Measurements from ENCODE around the gene HECTD3. TPM values are rescaled to one million over a fixed set of nuclear protein-coding genes. Genes with fewer than 3 reads are reported as not detected.
"Not testable (repeated sequence)": the region's sequence is repeated elsewhere in the genome, so short reads cannot be mapped to it uniquely, and the experiment has no call there.

The HECTD3 gene
- polyA plus RNA-seq, 4 donors = 54.2 to 148 (median 81.9) TPM

DNA sequence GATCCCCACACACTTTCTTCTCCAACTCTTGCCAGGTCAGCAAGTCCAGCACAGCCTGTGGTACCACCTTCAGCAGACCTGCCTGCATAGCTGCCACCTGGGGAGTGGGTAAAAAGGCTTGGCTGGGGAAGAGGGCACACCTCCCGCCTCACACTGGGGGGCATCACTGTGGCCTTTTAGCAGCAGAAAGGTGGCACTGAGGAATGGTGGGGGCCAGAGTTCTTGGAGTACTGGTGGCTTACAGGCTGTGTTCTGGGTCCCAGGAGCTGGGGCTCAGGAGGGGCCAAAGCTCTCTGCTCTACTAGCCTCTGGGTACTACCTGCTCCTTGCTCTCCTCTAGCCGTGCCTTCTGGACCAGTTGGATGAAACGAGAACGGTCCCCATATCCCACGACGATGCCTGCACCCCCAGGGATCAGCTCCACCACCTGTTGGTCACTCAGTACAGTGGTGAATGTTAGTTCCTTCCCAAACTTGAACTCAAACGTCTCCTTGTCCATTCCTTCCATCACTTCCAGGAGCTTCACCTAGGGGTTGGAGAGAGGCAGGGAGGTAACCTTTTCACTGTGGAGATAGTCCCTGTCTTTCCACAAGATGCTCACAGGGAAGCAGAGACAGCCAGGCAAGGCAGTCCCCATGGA is 6.7 kb downstream of the HECTD3 start:
- no peak for DNase-seq
- Histone ChIP-seq H3K27ac (ENCODE audit: low read depth in 1 of 3, low read length in 2 of 3) (no peak overlapping the region), H3K27me3 (ENCODE audit: control insufficient read depth in 3 of 3, insufficient read depth in 3 of 3, low read length in 3 of 3) (no peaks in the 10 kb centered on the region), H3K36me3 (ENCODE audit: control insufficient read depth in 3 of 3, insufficient read depth in 2 of 3, low read depth in 1 of 3, low read length in 3 of 3) (peaks cover 45 to 85% (median 58%) of the 10 kb centered on the region in 3 donors), H3K4me1 (ENCODE audit: control insufficient read depth in 3 of 3, insufficient read depth in 2 of 3, low read depth in 1 of 3, low read length in 2 of 3) (peaks cover 0 to 19% (median 0%) of the 10 kb centered on the region in 3 donors), H3K4me3 (ENCODE audit: low read depth in 1 of 3, low read length in 3 of 3) (no peak overlapping the region), H3K9me3 (ENCODE audit: control insufficient read depth in 2 of 2, insufficient read depth in 1 of 2, low read depth in 1 of 2, low read length in 1 of 2) (no peaks in the 10 kb centered on the region)
- FAIRE-seq = no peak
- WGBS, 3 donors = 86 to 91% (median 91%) methylated on average over 7 of the region's 7 CpGs

DNA sequence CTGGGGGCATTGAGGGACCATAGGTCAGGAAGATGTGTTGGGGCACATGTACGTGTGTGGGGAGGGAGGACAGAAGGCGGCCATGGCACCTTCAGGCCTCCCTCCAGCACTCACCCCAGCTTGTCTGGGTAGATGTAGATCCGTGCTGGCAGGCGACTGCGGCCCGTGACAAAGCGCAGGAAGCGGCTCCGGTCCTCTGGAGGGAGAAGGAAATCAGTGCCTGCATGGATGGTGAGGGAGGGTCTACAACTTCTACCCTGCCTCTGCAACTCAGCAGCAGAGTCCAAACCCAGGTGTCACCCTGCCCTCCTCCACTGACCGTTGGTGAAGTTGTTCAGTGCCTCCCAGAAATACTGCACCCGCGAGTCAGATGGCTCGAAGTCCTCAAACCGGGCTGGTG is 7.4 kb downstream of the HECTD3 start:
- Histone ChIP-seq H3K36me3 (ENCODE audit: control insufficient read depth in 3 of 3, insufficient read depth in 2 of 3, low read depth in 1 of 3, low read length in 3 of 3) (peaks cover 40 to 78% (median 56%) of the 10 kb centered on the region in 3 donors), H3K4me3 (ENCODE audit: low read depth in 1 of 3, low read length in 3 of 3) (no peak overlapping the region), H3K9me3 (ENCODE audit: control insufficient read depth in 2 of 2, insufficient read depth in 1 of 2, low read depth in 1 of 2, low read length in 1 of 2) (no peaks in the 10 kb centered on the region), H3K27ac (ENCODE audit: low read depth in 1 of 3, low read length in 2 of 3) (no peak overlapping the region), H3K27me3 (ENCODE audit: control insufficient read depth in 3 of 3, insufficient read depth in 3 of 3, low read length in 3 of 3) (no peaks in the 10 kb centered on the region), H3K4me1 (ENCODE audit: control insufficient read depth in 3 of 3, insufficient read depth in 2 of 3, low read depth in 1 of 3, low read length in 2 of 3) (peaks cover 0 to 14% (median 0%) of the 10 kb centered on the region in 3 donors)
- 86 to 91% (median 89%) methylated on average over 14 of the region's 14 CpGs for WGBS, 3 donors
- DNase-seq (no peak), FAIRE-seq (no peak)

DNA sequence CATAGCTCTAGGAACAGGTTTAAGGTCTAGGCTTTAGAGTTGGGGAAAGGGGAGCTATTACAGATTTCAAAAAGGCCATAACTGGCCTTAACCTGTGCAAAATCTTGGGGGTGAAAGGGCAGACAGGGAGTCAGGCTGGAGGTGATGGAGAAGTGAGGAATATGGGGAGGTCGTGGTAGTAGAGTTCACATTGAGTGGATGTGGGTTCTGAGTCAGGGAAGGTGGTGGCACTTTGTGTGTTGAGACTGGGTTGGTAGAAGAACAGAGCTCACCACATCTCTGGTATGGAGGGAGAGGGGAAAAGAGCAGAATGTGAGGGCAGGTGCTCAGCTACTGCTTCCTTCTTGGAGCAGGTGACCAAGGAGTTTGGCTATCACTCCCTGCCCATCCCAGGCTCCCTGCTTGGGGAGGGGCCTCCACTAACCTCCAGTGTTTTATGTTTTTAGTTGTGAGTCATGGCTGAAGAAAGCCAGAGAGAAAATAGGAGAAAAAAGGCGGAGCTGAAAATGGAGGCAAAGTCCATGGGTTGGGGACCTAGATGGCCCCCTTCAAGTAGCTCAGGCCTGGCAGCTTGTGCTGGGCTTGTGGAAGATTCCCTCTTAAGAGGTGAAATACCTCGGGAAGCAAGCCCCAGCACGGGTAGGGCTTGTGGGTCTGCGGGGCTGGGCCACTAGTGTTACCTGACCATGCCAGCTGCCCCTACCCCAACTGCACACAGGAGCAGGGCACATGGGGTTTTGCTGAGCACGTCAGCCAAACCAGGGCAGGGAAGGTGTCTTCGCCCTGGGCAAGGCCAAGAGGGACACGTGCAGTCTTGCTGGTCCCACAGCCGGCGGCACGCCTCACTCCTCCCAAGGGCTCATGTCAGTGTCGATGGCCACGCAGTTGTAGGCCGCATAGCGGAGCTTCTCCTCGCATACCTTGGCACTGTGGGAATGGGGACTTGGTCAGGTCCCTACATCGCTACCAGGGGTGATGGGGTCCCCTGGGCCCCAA is 8.2 kb downstream of the HECTD3 start:
- Histone ChIP-seq H3K27me3 (ENCODE audit: control insufficient read depth in 3 of 3, insufficient read depth in 3 of 3, low read length in 3 of 3) (no peaks in the 10 kb centered on the region), H3K27ac (ENCODE audit: low read depth in 1 of 3, low read length in 2 of 3) (peak overlapping the region in 2 of 3 donors; percentile 2 to 51), H3K36me3 (ENCODE audit: control insufficient read depth in 3 of 3, insufficient read depth in 2 of 3, low read depth in 1 of 3, low read length in 3 of 3) (peaks cover 32 to 70% (median 50%) of the 10 kb centered on the region in 3 donors), H3K9me3 (ENCODE audit: control insufficient read depth in 2 of 2, insufficient read depth in 1 of 2, low read depth in 1 of 2, low read length in 1 of 2) (no peaks in the 10 kb centered on the region), H3K4me3 (ENCODE audit: low read depth in 1 of 3, low read length in 3 of 3) (no peak overlapping the region), H3K4me1 (ENCODE audit: control insufficient read depth in 3 of 3, insufficient read depth in 2 of 3, low read depth in 1 of 3, low read length in 2 of 3) (peaks cover 0 to 14% (median 0%) of the 10 kb centered on the region in 3 donors)
- DNase-seq (peak; percentile 17 to 77), FAIRE-seq (no peak)
- WGBS, 3 donors = 78 to 88% (median 79%) methylated on average over 17 of the region's 17 CpGs

DNA sequence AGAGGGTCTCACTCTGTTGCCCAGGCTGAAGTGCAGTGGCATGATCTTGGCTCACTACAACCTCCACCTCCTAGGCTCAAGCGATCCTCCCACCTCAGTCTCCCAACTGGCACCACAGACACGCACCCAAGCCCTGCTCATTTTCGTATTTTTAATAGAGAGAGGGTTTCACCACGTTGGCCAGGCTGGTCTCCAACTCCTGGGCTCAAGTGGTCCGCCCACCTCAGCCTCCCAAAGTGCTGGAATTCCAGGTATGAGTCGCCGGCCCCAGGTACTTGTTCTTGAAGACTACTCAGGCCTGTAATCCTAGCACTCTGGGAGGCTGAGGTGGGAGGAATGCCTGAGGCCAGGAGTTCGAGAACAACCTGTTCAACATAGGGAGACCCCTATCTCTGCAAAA is 9.5 kb downstream of the HECTD3 start:
- peaks cover 24 to 56% (median 38%) of the 10 kb centered on the region in 3 donors for H3K36me3 ChIP-seq (ENCODE audit: control insufficient read depth in 3 of 3, insufficient read depth in 2 of 3, low read depth in 1 of 3, low read length in 3 of 3)
- not testable (repeated sequence) for H3K27ac ChIP-seq (ENCODE audit: low read depth in 1 of 3, low read length in 2 of 3); H3K27me3 ChIP-seq (ENCODE audit: control insufficient read depth in 3 of 3, insufficient read depth in 3 of 3, low read length in 3 of 3); H3K9me3 ChIP-seq (ENCODE audit: control insufficient read depth in 2 of 2, insufficient read depth in 1 of 2, low read depth in 1 of 2, low read length in 1 of 2); H3K4me3 ChIP-seq (ENCODE audit: low read depth in 1 of 3, low read length in 3 of 3); DNase-seq; FAIRE-seq
- peaks cover 0 to 14% (median 0%) of the 10 kb centered on the region in 3 donors for H3K4me1 ChIP-seq (ENCODE audit: control insufficient read depth in 3 of 3, insufficient read depth in 2 of 3, low read depth in 1 of 3, low read length in 2 of 3)
- WGBS, 3 donors = 91 to 92% (median 92%) methylated on average over 8 of the region's 8 CpGs

DNA sequence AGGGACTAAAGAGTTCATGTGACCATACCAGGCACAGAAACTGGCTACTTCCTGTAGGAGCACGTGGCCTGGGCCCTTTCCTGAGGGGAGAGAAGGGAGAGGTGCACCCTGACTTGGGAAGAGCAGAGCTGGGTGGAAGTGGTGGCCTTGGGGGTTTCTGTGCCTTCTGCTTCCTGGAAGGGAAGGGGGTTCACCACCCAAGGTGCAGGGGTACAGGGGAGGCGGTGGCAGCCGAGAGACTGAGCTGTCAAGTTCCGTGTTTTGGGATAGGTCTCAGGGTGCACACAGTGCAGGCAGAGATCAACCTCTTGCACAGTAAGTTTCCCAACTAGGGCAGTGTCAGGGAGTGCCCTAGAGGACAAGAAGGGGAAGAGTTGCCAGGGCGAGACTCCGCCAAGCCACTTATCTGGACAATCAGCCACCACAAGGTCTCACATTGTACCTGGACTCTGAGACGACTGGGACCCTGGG is 10.1 kb downstream of the HECTD3 start:
- H3K36me3 ChIP-seq (ENCODE audit: control insufficient read depth in 3 of 3, insufficient read depth in 2 of 3, low read depth in 1 of 3, low read length in 3 of 3) = peaks cover 22 to 51% (median 35%) of the 10 kb centered on the region in 3 donors
- peaks cover 0 to 14% (median 0%) of the 10 kb centered on the region in 3 donors for H3K4me1 ChIP-seq (ENCODE audit: control insufficient read depth in 3 of 3, insufficient read depth in 2 of 3, low read depth in 1 of 3, low read length in 2 of 3)
- DNase-seq (peak; percentile 19 to 32), FAIRE-seq (no peak)
- no peak overlapping the region for H3K4me3 ChIP-seq (ENCODE audit: low read depth in 1 of 3, low read length in 3 of 3)
- no peak overlapping the region for H3K27ac ChIP-seq (ENCODE audit: low read depth in 1 of 3, low read length in 2 of 3)
- H3K9me3 ChIP-seq (ENCODE audit: control insufficient read depth in 2 of 2, insufficient read depth in 1 of 2, low read depth in 1 of 2, low read length in 1 of 2) = no peaks in the 10 kb centered on the region
- no peaks in the 10 kb centered on the region for H3K27me3 ChIP-seq (ENCODE audit: control insufficient read depth in 3 of 3, insufficient read depth in 3 of 3, low read length in 3 of 3)
- 62 to 67% (median 67%) methylated on average over 7 of the region's 7 CpGs for WGBS, 3 donors

DNA sequence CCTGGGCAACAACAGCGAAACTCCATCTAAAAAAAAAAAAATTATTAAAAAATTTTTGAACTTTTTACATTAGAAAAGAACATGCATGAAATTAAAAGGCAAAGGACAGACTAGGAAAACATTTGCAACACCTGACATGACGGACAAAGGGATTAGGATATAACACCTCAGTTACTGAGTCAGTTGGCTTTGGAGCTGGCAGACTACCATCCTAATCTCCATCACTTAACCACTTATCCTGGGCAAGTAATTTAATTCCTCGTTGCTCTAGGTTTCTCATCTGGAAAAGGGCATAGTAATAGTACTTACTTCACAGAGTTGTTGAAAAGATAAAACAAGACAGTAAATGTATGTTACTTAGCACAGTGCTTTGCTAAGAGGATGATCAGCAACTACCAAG is 11.9 kb downstream of the HECTD3 start:
- Histone ChIP-seq H3K27me3 (ENCODE audit: control insufficient read depth in 3 of 3, insufficient read depth in 3 of 3, low read length in 3 of 3) (no peaks in the 10 kb centered on the region), H3K36me3 (ENCODE audit: control insufficient read depth in 3 of 3, insufficient read depth in 2 of 3, low read depth in 1 of 3, low read length in 3 of 3) (peaks cover 13 to 33% (median 18%) of the 10 kb centered on the region in 3 donors), H3K9me3 (ENCODE audit: control insufficient read depth in 2 of 2, insufficient read depth in 1 of 2, low read depth in 1 of 2, low read length in 1 of 2) (no peaks in the 10 kb centered on the region), H3K4me1 (ENCODE audit: control insufficient read depth in 3 of 3, insufficient read depth in 2 of 3, low read depth in 1 of 3, low read length in 2 of 3) (peaks cover 0 to 14% (median 0%) of the 10 kb centered on the region in 3 donors), H3K4me3 (ENCODE audit: low read depth in 1 of 3, low read length in 3 of 3) (no peak overlapping the region), H3K27ac (ENCODE audit: low read depth in 1 of 3, low read length in 2 of 3) (no peak overlapping the region)
- WGBS, 3 donors = 79 to 93% (median 81%) methylated on average over 3 of the region's 3 CpGs
- FAIRE-seq (no peak), DNase-seq (no peak)

DNA sequence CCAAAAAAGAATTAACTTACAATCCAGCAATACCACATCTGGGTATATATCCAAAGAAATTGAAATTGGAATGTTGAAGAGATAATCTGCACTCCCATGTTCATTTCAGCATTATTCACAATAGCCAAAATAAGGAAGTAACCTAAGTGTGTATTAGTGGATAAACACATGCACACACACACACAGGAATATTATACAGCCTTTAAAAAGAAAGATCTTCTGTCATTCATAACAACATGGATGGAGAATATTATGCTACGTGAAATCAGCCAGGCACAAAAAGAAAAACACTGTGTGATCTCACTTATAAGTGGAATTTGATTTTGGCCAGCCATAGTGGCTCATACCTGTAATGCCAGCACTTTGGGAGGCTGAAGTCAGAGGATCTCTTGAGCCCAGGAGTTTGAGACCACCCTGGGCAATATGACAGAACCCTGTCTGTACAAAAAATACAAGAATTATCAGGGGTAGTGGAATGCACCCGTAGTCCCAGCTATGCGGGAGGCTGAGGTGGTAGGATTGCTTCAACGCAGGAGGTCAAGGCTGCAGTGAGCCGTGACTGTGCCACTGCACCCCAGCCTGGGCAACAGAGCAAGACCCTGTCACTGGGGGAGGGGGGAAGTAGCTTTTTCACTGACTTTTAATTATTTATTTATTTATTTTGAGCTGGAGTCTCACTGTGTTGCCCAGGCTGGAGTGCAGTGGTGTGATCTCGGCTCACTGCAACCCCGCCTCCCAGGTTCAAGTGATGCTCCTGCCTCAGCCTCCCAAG is 15.5 kb downstream of the HECTD3 start:
- no peak for DNase-seq
- no peak overlapping the region for H3K4me3 ChIP-seq (ENCODE audit: low read depth in 1 of 3, low read length in 3 of 3)
- no peaks in the 10 kb centered on the region for H3K36me3 ChIP-seq (ENCODE audit: control insufficient read depth in 3 of 3, insufficient read depth in 2 of 3, low read depth in 1 of 3, low read length in 3 of 3)
- WGBS, 3 donors = 93 to 97% (median 94%) methylated on average over 7 of the region's 7 CpGs
- no peaks in the 10 kb centered on the region for H3K27me3 ChIP-seq (ENCODE audit: control insufficient read depth in 3 of 3, insufficient read depth in 3 of 3, low read length in 3 of 3)
- no peaks in the 10 kb centered on the region for H3K9me3 ChIP-seq (ENCODE audit: control insufficient read depth in 2 of 2, insufficient read depth in 1 of 2, low read depth in 1 of 2, low read length in 1 of 2)
- no peak for FAIRE-seq
- no peaks in the 10 kb centered on the region for H3K4me1 ChIP-seq (ENCODE audit: control insufficient read depth in 3 of 3, insufficient read depth in 2 of 3, low read depth in 1 of 3, low read length in 2 of 3)
- no peak overlapping the region for H3K27ac ChIP-seq (ENCODE audit: low read depth in 1 of 3, low read length in 2 of 3)
